HEK293 (cell line): ENCODE data around the gene IFT172.
A peak's percentile ranks its signal among the peaks of the same experiment; 100 is the strongest.

Experiments used
- CTCF ChIA-PET: fragments of 350-600 bp; formaldehyde crosslinking; extraction: SDS; loops from one replicate; lab custom pipeline; 2021; ENCODE audit warnings: antibody characterized with exemption; lab: Yijun Ruan, JAX
- POLR2A ChIA-PET: fragments of 300-600 bp; formaldehyde crosslinking; extraction: SDS; loops from one replicate; lab custom pipeline; 2020; ENCODE audit warnings: antibody characterized with exemption, inconsistent platforms; lab: Yijun Ruan, JAX
- H3K27ac ChIP-seq: fragments of 200-500 bp; sonication (Bioruptor generic); 2 replicates; pipeline ENCODE4 v1.5.1; 2014; ENCODE audit warnings: low read depth, low read length, control low read depth, inconsistent platforms; ENCODE audit errors: extremely low read depth
- H3K36me3 ChIP-seq, 2 experiments: fragments of 200-500 bp in 1 of 2; sonication (Bioruptor generic) in 1 of 2; 1 replicate in 1 of 2; 2 replicates in 1 of 2; pipeline ENCODE4 v1.5.1; 2014 to 2017; ENCODE audit warnings: inconsistent platforms in 2 of 2, low read length in 2 of 2; ENCODE audit not compliant: control insufficient read depth in 2 of 2, insufficient read depth in 1 of 2
- H3K4me1 ChIP-seq: fragments of 200-500 bp; sonication (Bioruptor generic); 2 replicates; pipeline ENCODE4 v1.5.1; 2014; ENCODE audit warnings: mild to moderate bottlenecking, low read length, inconsistent platforms; ENCODE audit not compliant: control insufficient read depth, insufficient read depth
- H3K4me3 ChIP-seq: 2 replicates; pipeline ENCODE4 v1.5.1; 2011; ENCODE audit warnings: low read depth, mild to moderate bottlenecking, control low read depth, low read length, moderate library complexity
- H3K9me3 ChIP-seq: fragments of 200-500 bp; sonication (Bioruptor generic); 2 replicates; pipeline ENCODE4 v1.5.1; 2014; ENCODE audit warnings: low read depth, low read length, inconsistent platforms; ENCODE audit not compliant: control insufficient read depth, insufficient read depth
- GFI1B ChIP-seq: fragments of 450-650 bp; formaldehyde crosslinking; IDR thresholded peaks from 2 replicates; pipeline ENCODE4 v1.5.1; 2016; ENCODE audit warnings: missing biosample characterization, missing genetic modification characterization
- GLI4 ChIP-seq: fragments of 450-650 bp; formaldehyde crosslinking; IDR thresholded peaks from 2 replicates; pipeline ENCODE4 v1.5.1; 2016; ENCODE audit warnings: missing biosample characterization, missing genetic modification characterization
- GLIS1 ChIP-seq: fragments of 450-650 bp; formaldehyde crosslinking; IDR thresholded peaks from 2 replicates; pipeline ENCODE4 v1.5.1; 2016; ENCODE audit warnings: missing biosample characterization, missing genetic modification characterization
- HOXA7 ChIP-seq: sonication (generic); formaldehyde crosslinking; IDR thresholded peaks from 2 replicates; pipeline ENCODE4 v1.8.1; 2022; ENCODE audit warnings: missing genetic modification reagents, borderline replicate concordance
- KLF1 ChIP-seq: fragments of 450-650 bp; formaldehyde crosslinking; IDR thresholded peaks from 2 replicates; pipeline ENCODE4 v1.5.1; 2016; ENCODE audit warnings: missing biosample characterization, missing genetic modification characterization
- KLF16 ChIP-seq: fragments of 450-650 bp; formaldehyde crosslinking; IDR thresholded peaks from 2 replicates; pipeline ENCODE4 v1.5.1; 2017; ENCODE audit warnings: missing biosample characterization, missing genetic modification characterization
- RBAK ChIP-seq: fragments of 450-650 bp; formaldehyde crosslinking; IDR thresholded peaks from 2 replicates; pipeline ENCODE4 v1.5.1; 2016; ENCODE audit warnings: missing biosample characterization, missing genetic modification characterization
- SCRT1 ChIP-seq: fragments of 450-650 bp; formaldehyde crosslinking; IDR thresholded peaks from 2 replicates; pipeline ENCODE4 v1.5.1; 2016; ENCODE audit warnings: missing biosample characterization, missing genetic modification characterization, borderline replicate concordance
- SP3 ChIP-seq: fragments of 450-650 bp; formaldehyde crosslinking; IDR thresholded peaks from 2 replicates; pipeline ENCODE4 v1.5.1; 2016; ENCODE audit warnings: missing biosample characterization, missing genetic modification characterization
- WT1 ChIP-seq: fragments of 450-650 bp; formaldehyde crosslinking; IDR thresholded peaks from 2 replicates; pipeline ENCODE4 v1.5.1; 2016; ENCODE audit warnings: missing biosample characterization, missing genetic modification characterization
- YY1 ChIP-seq: fragments of 450-650 bp; formaldehyde crosslinking; IDR thresholded peaks from 2 replicates; pipeline ENCODE4 v1.5.1; 2018; ENCODE audit warnings: missing biosample characterization, missing genetic modification characterization
- ZBTB48 ChIP-seq: fragments of 450-650 bp; formaldehyde crosslinking; IDR thresholded peaks from 2 replicates; pipeline ENCODE4 v1.5.1; 2016; ENCODE audit warnings: missing biosample characterization, missing genetic modification characterization
- ZNF10 ChIP-seq: fragments of 450-650 bp; formaldehyde crosslinking; IDR thresholded peaks from 2 replicates; pipeline ENCODE4 v1.5.1; 2017; ENCODE audit warnings: missing biosample characterization, missing genetic modification characterization
- ZNF138 ChIP-seq: fragments of 450-650 bp; formaldehyde crosslinking; IDR thresholded peaks from 2 replicates; pipeline ENCODE4 v1.5.1; 2016; ENCODE audit warnings: missing biosample characterization, missing genetic modification characterization, borderline replicate concordance
- ZNF169 ChIP-seq: fragments of 450-650 bp; formaldehyde crosslinking; IDR thresholded peaks from 2 replicates; pipeline ENCODE4 v1.5.1; 2016; ENCODE audit warnings: missing biosample characterization, missing genetic modification characterization
- ZNF175 ChIP-seq: fragments of 450-650 bp; formaldehyde crosslinking; IDR thresholded peaks from 2 replicates; pipeline ENCODE4 v1.5.1; 2016; ENCODE audit warnings: missing biosample characterization, missing genetic modification characterization
- ZNF2 ChIP-seq: fragments of 450-650 bp; formaldehyde crosslinking; IDR thresholded peaks from 2 replicates; pipeline ENCODE4 v1.5.1; 2016; ENCODE audit warnings: missing biosample characterization, missing genetic modification characterization
- ZNF292 ChIP-seq: fragments of 450-650 bp; formaldehyde crosslinking; IDR thresholded peaks from 2 replicates; pipeline ENCODE4 v1.5.1; 2016; ENCODE audit warnings: low read depth, missing biosample characterization, missing genetic modification characterization, borderline replicate concordance
- ZNF362 ChIP-seq: fragments of 450-650 bp; formaldehyde crosslinking; IDR thresholded peaks from 2 replicates; pipeline ENCODE4 v1.5.1; 2016; ENCODE audit warnings: missing biosample characterization, missing genetic modification characterization
- ZNF37A ChIP-seq: fragments of 450-650 bp; IDR thresholded peaks from 2 replicates; pipeline ENCODE4 v1.5.1; 2018; ENCODE audit warnings: missing biosample characterization, missing genetic modification characterization
- ZNF501 ChIP-seq: fragments of 450-650 bp; formaldehyde crosslinking; IDR thresholded peaks from 2 replicates; pipeline ENCODE4 v1.5.1; 2016; ENCODE audit warnings: missing biosample characterization, missing genetic modification characterization
- ZNF521 ChIP-seq: fragments of 450-650 bp; formaldehyde crosslinking; IDR thresholded peaks from 2 replicates; pipeline ENCODE4 v1.5.1; 2017; ENCODE audit warnings: missing biosample characterization, mild to moderate bottlenecking, missing genetic modification characterization
- ZNF707 ChIP-seq: fragments of 450-650 bp; formaldehyde crosslinking; IDR thresholded peaks from 2 replicates; pipeline ENCODE4 v1.5.1; 2016; ENCODE audit warnings: missing biosample characterization, missing genetic modification characterization
- ZNF776 ChIP-seq: fragments of 450-650 bp; formaldehyde crosslinking; IDR thresholded peaks from 2 replicates; pipeline ENCODE4 v1.5.0; 2017; ENCODE audit warnings: missing biosample characterization, missing genetic modification characterization, borderline replicate concordance
- ZNF843 ChIP-seq: fragments of 450-650 bp; formaldehyde crosslinking; IDR thresholded peaks from 2 replicates; pipeline ENCODE4 v1.5.1; 2016; ENCODE audit warnings: missing biosample characterization, missing genetic modification characterization
- ZSCAN30 ChIP-seq: fragments of 450-650 bp; IDR thresholded peaks from 2 replicates; pipeline ENCODE4 v1.5.1; 2018; ENCODE audit warnings: missing biosample characterization, mild to moderate bottlenecking, missing genetic modification characterization, moderate library complexity
- TF ChIP-seq, protein P1 (sequence below): fragments of 450-650 bp; formaldehyde crosslinking; IDR thresholded peaks from 2 replicates; pipeline ENCODE4 v1.5.1; 2016; ENCODE audit warnings: missing biosample characterization, missing genetic modification characterization
- TF ChIP-seq, protein P2 (sequence below): fragments of 450-650 bp; formaldehyde crosslinking; IDR thresholded peaks from 2 replicates; pipeline ENCODE4 v1.5.1; 2016; ENCODE audit warnings: missing biosample characterization, missing genetic modification characterization
- TF ChIP-seq, protein P3 (sequence below): fragments of 450-650 bp; formaldehyde crosslinking; IDR thresholded peaks from 2 replicates; pipeline ENCODE4 v1.5.1; 2017; ENCODE audit warnings: missing biosample characterization, missing genetic modification characterization

The IFT172 gene

GRCh38 chr2:27409321-27410073 is 80.0 kb downstream of the IFT172 start, which contains the start of gene PPM1G:
PPM1G (minus strand) TSS chr2:27409591; CDS start chr2:27409422, 169 bp downstream.
- peaks cover 17 to 21% of the 10 kb centered on the region in 2 experiments; a peak in 2 of 3 replicates for H3K36me3 ChIP-seq
- H3K9me3 ChIP-seq = no peaks in the 10 kb centered on the region
- peaks cover 9% of the 10 kb centered on the region; the same call in 1 of the 2 replicates for H3K4me1 ChIP-seq
- POLR2A ChIA-PET = interaction anchor here (0.6 to 3.4 kb wide), 16 partner anchors 11 to 517 kb away, joined by 3 to 56 read pairs (median 5); partner anchors contain the start of genes CCDC121, EIF2B4, GPN1 and GTF3C2
- peak within 1 kb of the TSS; percentile 96 for H3K27ac ChIP-seq
- H3K4me3 ChIP-seq = peak within 1 kb of the TSS; percentile 98
- CTCF ChIA-PET = interaction anchor here (0.6 to 4.2 kb wide), 9 partner anchors 12 to 987 kb away, joined by 3 to 17 read pairs (median 3); partner anchors contain the start of gene NRBP1
- TF ChIP-seq YY1 (tag by site-specific recombination) (no peak; the same call in 1 of the 2 replicates), KLF16 (peak; percentile 91), WT1 (tag by site-specific recombination) (no peak), RBAK (no peak), HOXA7 (CRISPR knock-in tag) (no peak), ZNF175 (no peak), ZNF10 (tag by site-specific recombination) (peak; percentile 30; the same call in 1 of the 2 replicates), ZNF843 (tag by site-specific recombination) (peak; percentile 36; the same call in 1 of the 2 replicates), GLI4 (tag by site-specific recombination) (no peak), ZSCAN30 (tag by site-specific recombination) (0 out of 2 replicates have a peak, but pooled peaks have one; percentile 23), ZNF169 (tag by site-specific recombination) (no peak), ZNF707 (tag by site-specific recombination) (no peak), SCRT1 (tag by site-specific recombination) (no peak), ZNF521 (no peak), ZNF2 (peak; percentile 46; the same call in 1 of the 2 replicates), ZNF292 (no peak), GFI1B (tag by site-specific recombination) (no peak), GLIS1 (tag by site-specific recombination) (peak; percentile 27; the same call in 1 of the 2 replicates), ZNF138 (tag by site-specific recombination) (no peak), ZNF362 (no peak), ZNF776 (tag by site-specific recombination) (no peak), ZBTB48 (tag by site-specific recombination) (no peak), ZNF37A (tag by site-specific recombination) (no peak), KLF1 (tag by site-specific recombination) (peak; percentile 83), ZNF501 (tag by site-specific recombination) (peak; percentile 76; the same call in 1 of the 2 replicates), SP3 (tag by site-specific recombination) (peak; percentile 95)
- TF ChIP-seq, protein P1, sequence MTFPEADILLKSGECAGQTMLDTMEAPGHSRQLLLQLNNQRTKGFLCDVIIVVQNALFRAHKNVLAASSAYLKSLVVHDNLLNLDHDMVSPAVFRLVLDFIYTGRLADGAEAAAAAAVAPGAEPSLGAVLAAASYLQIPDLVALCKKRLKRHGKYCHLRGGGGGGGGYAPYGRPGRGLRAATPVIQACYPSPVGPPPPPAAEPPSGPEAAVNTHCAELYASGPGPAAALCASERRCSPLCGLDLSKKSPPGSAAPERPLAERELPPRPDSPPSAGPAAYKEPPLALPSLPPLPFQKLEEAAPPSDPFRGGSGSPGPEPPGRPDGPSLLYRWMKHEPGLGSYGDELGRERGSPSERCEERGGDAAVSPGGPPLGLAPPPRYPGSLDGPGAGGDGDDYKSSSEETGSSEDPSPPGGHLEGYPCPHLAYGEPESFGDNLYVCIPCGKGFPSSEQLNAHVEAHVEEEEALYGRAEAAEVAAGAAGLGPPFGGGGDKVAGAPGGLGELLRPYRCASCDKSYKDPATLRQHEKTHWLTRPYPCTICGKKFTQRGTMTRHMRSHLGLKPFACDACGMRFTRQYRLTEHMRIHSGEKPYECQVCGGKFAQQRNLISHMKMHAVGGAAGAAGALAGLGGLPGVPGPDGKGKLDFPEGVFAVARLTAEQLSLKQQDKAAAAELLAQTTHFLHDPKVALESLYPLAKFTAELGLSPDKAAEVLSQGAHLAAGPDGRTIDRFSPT (tag by site-specific recombination) = no peak
- TF ChIP-seq, protein P2, sequence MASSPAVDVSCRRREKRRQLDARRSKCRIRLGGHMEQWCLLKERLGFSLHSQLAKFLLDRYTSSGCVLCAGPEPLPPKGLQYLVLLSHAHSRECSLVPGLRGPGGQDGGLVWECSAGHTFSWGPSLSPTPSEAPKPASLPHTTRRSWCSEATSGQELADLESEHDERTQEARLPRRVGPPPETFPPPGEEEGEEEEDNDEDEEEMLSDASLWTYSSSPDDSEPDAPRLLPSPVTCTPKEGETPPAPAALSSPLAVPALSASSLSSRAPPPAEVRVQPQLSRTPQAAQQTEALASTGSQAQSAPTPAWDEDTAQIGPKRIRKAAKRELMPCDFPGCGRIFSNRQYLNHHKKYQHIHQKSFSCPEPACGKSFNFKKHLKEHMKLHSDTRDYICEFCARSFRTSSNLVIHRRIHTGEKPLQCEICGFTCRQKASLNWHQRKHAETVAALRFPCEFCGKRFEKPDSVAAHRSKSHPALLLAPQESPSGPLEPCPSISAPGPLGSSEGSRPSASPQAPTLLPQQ (tag by site-specific recombination) = 0 out of 2 replicates have a peak, but pooled peaks have one; percentile 49
- TF ChIP-seq, protein P3, sequence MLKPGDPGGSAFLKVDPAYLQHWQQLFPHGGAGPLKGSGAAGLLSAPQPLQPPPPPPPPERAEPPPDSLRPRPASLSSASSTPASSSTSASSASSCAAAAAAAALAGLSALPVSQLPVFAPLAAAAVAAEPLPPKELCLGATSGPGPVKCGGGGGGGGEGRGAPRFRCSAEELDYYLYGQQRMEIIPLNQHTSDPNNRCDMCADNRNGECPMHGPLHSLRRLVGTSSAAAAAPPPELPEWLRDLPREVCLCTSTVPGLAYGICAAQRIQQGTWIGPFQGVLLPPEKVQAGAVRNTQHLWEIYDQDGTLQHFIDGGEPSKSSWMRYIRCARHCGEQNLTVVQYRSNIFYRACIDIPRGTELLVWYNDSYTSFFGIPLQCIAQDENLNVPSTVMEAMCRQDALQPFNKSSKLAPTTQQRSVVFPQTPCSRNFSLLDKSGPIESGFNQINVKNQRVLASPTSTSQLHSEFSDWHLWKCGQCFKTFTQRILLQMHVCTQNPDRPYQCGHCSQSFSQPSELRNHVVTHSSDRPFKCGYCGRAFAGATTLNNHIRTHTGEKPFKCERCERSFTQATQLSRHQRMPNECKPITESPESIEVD (tag by site-specific recombination) = no peak
